D721Med (cell line): Measurements from ENCODE around the gene CKMT2.

Experiments used
- DNase-seq: peaks from one replicate; pipeline ENCODE4 v3.0.0; 2011; ENCODE audit warnings: low spot score; ENCODE audit not compliant: insufficient read length
- FAIRE-seq: peaks from 2 replicates; lab custom pipeline; 2011; peaks lifted over from hg19 to GRCh38; lab: Jason Lieb, UNC
- TF ChIP-seq, protein P1 (sequence below): IDR thresholded peaks from 2 replicates; pipeline ENCODE4 v1.5.1; 2012; ENCODE audit warnings: mild to moderate bottlenecking, control low read depth; ENCODE audit not compliant: insufficient read depth; ENCODE audit errors: missing control alignments

The CKMT2 gene

GRCh38 chr5:81314581-81314980 is 81.5 kb downstream of the CKMT2 start:
- FAIRE-seq (no peak), DNase-seq (no peak)
- TF ChIP-seq, protein P1, sequence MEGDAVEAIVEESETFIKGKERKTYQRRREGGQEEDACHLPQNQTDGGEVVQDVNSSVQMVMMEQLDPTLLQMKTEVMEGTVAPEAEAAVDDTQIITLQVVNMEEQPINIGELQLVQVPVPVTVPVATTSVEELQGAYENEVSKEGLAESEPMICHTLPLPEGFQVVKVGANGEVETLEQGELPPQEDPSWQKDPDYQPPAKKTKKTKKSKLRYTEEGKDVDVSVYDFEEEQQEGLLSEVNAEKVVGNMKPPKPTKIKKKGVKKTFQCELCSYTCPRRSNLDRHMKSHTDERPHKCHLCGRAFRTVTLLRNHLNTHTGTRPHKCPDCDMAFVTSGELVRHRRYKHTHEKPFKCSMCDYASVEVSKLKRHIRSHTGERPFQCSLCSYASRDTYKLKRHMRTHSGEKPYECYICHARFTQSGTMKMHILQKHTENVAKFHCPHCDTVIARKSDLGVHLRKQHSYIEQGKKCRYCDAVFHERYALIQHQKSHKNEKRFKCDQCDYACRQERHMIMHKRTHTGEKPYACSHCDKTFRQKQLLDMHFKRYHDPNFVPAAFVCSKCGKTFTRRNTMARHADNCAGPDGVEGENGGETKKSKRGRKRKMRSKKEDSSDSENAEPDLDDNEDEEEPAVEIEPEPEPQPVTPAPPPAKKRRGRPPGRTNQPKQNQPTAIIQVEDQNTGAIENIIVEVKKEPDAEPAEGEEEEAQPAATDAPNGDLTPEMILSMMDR: no peak

DNA sequence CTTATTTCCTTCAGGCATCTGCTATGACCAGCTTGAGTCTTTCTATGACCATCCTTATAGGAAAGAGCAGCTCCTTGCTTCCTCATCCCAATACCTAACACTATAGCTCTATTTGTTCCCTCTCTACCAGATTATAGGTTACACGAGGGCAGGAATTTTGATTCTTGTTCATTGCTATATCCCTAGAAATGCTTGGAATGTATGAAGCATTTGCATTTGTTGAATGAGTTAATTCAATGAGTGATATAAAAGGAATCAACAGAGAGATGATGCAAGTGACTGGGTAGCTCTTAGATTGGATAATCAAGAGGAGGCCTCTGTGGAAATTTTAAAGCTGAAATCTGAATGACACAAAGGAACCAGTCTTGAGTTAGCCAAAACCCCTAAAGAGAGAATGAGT is 82.2 kb downstream of the CKMT2 start:
- TF ChIP-seq, protein P1: no peak
- DNase-seq: no peak
- FAIRE-seq: no peak

- DNase-seq (no peak), FAIRE-seq (no peak)
- TF ChIP-seq, protein P1: no peak
Measured at GRCh38 chr5:81315830-81316229, 82.7 kb downstream of the CKMT2 start.
